VCaP (cell line): ENCODE data around the gene LDAH.
"Not testable (repeated sequence)": the region's sequence is repeated elsewhere in the genome, so short reads cannot be mapped to it uniquely, and the experiment has no call there.

ENCODE experiments used
- H3K27ac ChIP-seq: fragments of 450-650 bp; 2 replicates; pipeline ENCODE4 v1.5.1; 2017
- TF ChIP-seq, protein P1 (sequence below): fragments of 450-650 bp; conservative IDR thresholded peaks from 2 replicates; pipeline ENCODE4 v1.5.1; 2017; ENCODE audit warnings: mild to moderate bottlenecking, moderate library complexity

The LDAH gene

DNA sequence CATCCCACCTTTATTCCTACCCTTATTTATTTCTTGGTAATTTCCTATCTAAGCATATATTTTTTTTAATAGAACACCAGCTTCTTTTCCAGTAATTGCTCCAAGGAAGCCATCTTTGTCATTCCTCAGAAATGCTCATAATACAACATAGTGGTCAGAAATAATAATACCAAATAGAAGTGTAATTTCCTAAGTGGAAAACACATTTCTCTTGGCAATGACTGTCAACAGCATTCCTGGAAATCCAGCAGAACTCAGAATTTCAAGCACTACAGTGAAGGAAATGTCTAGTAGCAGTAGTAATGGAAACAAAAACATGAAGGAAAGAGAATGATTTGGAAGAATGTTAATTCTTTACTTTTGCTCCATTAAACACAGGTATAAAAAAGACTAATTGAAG is 99.4 kb downstream of the LDAH start:
- TF ChIP-seq, protein P1, sequence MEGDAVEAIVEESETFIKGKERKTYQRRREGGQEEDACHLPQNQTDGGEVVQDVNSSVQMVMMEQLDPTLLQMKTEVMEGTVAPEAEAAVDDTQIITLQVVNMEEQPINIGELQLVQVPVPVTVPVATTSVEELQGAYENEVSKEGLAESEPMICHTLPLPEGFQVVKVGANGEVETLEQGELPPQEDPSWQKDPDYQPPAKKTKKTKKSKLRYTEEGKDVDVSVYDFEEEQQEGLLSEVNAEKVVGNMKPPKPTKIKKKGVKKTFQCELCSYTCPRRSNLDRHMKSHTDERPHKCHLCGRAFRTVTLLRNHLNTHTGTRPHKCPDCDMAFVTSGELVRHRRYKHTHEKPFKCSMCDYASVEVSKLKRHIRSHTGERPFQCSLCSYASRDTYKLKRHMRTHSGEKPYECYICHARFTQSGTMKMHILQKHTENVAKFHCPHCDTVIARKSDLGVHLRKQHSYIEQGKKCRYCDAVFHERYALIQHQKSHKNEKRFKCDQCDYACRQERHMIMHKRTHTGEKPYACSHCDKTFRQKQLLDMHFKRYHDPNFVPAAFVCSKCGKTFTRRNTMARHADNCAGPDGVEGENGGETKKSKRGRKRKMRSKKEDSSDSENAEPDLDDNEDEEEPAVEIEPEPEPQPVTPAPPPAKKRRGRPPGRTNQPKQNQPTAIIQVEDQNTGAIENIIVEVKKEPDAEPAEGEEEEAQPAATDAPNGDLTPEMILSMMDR = no peak
- H3K27ac ChIP-seq = no peak overlapping the region

DNA sequence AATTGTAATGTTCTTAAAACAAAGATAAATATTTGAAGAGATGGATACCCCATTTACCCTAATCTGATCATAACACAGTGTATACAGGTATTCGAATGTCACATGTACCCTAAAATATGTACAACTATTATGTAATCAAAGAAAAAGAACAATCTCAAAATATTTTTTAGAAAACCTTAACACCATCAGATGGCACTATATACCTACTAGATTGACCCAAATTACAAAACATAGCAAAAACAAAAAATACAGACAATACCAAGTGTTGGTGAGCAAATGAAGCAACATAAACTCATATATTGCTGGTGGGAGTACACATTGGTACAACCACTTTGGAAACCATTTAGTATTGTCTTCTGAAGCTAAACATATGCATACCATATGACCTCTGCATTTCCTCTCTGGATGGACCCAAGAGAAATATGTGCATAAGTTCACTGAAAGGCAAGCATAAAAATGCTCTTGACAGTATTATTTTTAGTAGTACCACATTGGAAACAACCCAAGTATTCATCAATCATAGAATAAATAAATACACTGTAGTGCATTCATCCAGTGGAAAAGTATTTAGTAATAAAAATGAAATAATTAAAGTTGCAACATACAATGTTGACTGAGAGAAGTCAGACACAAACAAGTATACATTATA is 100.2 kb downstream of the LDAH start:
- H3K27ac ChIP-seq = no peak overlapping the region
- TF ChIP-seq, protein P1 = peak; percentile 26; the same call in 1 of the 2 replicates

DNA sequence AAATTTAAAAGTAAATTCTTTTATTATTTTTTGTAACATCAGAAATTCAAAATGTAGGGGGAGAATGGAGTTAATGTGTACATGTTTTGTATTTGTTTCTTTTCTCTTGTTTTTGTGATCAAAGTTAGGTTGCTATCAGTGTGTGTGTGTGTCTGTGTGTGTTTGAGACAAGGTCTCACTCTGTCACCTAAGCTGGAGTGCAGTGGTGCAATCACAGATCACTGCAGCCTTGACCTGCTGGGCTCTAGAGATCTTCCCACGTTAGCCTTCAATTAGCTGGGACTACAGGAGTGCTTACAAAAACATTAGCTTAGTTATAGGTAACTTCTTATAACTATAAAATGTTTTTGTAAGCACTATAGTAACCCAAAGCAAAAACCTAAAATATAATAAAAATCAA is 105.3 kb downstream of the LDAH start:
- H3K27ac ChIP-seq = no peak overlapping the region
- TF ChIP-seq, protein P1 = no peak

DNA sequence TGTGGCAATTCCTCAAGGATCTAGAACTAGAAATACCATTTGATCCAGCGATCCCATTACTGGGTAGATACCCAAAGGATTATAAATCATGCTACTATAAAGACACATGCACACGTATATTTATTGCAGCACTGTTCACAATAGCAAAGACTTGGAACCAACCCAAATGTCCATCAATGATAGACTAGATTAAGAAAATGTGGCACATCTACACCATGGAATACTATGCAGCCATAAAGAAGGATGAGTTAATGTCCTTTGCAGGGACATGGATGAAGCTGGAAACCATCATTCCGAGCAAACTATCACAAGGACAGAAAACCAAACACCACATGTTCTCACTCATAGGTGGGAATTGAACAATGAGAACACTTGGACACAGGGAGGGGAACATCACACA is 106.7 kb downstream of the LDAH start:
- not testable (repeated sequence) for H3K27ac ChIP-seq

DNA sequence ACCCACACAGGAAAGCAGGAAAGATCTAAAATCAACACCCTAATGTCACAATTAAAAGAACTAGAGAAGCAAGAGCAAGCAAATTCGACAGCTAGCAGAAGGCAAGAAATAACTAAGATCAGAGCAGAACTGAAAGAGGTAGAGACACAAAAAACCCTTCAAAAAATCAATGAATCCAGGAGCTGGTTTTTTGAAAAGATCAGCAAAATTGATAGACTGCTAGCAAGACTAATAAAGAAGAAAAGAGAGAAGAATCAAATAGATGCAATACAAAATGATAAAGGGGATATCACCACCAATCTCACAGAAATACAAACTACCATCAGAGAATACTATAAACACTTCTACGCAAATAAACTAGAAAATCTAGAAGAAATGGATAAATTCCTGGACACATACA is 108.5 kb downstream of the LDAH start:
- not testable (repeated sequence) for H3K27ac ChIP-seq

DNA sequence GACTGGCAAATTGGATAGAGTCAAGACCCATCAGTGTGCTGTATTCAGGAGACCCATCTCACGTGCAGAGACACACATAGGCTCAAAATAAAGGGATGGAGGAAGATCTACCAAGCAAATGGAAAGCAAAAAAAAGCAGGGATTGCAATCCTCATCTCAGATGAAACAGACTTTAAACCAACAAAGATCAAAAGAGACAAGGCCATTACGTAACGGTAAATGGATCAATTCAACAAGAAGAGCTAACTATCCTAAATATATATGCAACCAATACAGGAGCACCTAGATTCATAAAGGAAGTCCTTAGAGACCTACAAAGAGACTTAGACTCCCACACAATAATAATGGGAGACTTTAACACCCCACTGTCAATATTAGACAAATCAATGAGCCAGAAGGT is 109.3 kb downstream of the LDAH start:
- not testable (repeated sequence) for H3K27ac ChIP-seq

DNA sequence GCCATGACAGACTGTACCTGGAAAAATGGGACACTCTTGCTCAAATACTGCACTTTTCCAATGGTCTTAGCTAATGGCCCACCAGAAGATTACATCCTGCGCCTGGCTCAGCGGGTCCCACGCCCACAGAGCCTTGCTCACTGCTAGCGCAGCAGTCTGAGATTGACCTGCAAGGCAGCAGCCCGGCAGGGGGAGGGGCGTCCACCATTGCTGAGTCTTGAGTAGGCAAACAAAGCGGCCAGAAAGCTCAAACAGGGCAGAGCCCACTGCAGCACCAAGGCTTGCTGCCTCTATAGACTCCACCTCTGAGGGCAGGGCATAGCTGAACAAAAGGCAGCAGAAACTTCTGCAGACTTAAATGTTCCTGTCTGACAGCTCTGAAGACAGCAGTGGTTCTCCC is 111.3 kb downstream of the LDAH start:
- not testable (repeated sequence) for H3K27ac ChIP-seq

DNA sequence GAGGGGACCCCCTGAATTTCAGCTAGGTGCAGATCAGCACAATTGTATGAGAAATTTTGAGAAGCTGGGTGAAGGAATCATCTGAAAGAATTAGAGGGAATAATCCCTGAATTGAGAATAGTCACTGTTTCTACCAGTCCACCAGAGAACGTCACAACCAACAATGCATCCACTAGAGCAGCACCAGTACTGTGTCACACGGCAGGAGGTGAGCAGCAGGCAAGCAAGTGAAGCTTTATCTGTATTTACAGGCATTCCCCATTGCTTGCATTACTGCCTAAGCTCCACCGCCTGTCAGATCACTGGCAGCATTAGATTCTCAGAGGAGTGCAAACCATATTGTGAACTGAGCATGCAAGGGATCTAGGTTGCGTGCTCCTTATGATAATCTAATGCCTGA is 115.3 kb downstream of the LDAH start:
- H3K27ac ChIP-seq = no peak overlapping the region
- TF ChIP-seq, protein P1 = no peak

DNA sequence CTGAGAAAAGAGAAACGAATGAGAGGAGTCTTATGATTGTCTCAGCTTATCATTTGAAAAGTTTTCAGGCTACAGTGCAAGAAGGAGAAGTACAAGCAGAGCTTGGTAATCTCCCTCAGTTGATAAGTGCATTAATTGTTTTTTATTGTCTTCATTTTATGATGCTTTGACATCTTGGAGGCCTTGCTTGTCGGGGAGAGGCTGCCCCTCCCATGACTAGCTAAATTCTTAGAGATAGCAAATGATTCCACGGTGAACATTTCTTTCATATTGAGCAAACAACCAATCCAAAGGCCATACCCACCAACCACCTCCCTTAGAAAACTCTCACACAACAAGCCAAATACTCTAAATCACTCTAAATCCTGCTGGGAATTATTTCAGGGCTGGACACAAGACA is 116.1 kb downstream of the LDAH start:
- TF ChIP-seq, protein P1 = no peak
- H3K27ac ChIP-seq = no peak overlapping the region

DNA sequence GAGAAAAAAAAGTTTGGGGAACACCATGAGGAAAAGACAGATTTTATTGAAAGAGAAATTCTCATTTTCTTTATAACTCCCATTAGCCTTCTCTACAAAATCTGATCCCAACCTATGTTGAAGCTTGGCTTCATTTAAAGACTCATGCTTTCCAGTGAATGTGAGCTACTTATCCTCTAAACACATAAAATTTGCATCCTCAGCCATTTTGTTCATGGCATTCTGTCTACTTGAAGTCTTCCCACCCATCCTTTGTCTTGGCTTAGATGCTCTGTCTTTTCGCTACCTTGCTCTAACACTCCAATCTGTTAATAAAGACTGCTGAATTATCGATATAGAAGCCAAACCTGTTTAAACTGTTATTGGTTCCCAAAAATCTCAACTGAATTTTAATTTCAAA is 116.7 kb downstream of the LDAH start:
- H3K27ac ChIP-seq = no peak overlapping the region
- TF ChIP-seq, protein P1 = no peak
